Hepatocyte (in vitro differentiated cells): ENCODE results near the gene MYEOV. TPM values are rescaled to one million over a fixed set of nuclear protein-coding genes. Genes with fewer than 3 reads are reported as not detected.

Experiments used
- DNase-seq: peaks from one replicate; pipeline ENCODE4 v3.0.0-alpha.2; 2016; ENCODE audit warnings: low spot score
- H2AFZ ChIP-seq: fragments of 200-600 bp; sonication (generic); 2 replicates; pipeline ENCODE4 v1.6.0; 2016; ENCODE audit warnings: antibody characterized with exemption, mild to moderate bottlenecking
- H3K27ac ChIP-seq: fragments of 200-600 bp; sonication (generic); 2 replicates; pipeline ENCODE4 v1.5.1; 2016; ENCODE audit warnings: mild to moderate bottlenecking
- H3K27me3 ChIP-seq: fragments of 200-600 bp; sonication (generic); 2 replicates; pipeline ENCODE4 v1.6.1; 2016
- H3K36me3 ChIP-seq: fragments of 200-600 bp; sonication (generic); replicated peaks from 2 replicates; pipeline ENCODE4 v1.5.1; 2016; ENCODE audit warnings: low read depth; ENCODE audit not compliant: insufficient read depth
- H3K4me1 ChIP-seq: fragments of 200-600 bp; sonication (generic); 2 replicates; pipeline ENCODE4 v1.5.1; 2016; ENCODE audit warnings: mild to moderate bottlenecking, moderate library complexity; ENCODE audit not compliant: insufficient read depth
- H3K4me2 ChIP-seq: fragments of 200-600 bp; sonication (generic); 2 replicates; pipeline ENCODE4 v1.6.0; 2016
- H3K4me3 ChIP-seq: fragments of 200-600 bp; sonication (generic); 2 replicates; pipeline ENCODE4 v1.5.1; 2016; ENCODE audit warnings: mild to moderate bottlenecking
- H3K79me2 ChIP-seq: fragments of 200-600 bp; sonication (generic); 2 replicates; pipeline ENCODE4 v1.6.0; 2017; ENCODE audit warnings: mild to moderate bottlenecking
- H3K9me2 ChIP-seq: fragments of 200-600 bp; sonication (generic); replicated peaks from 2 replicates; pipeline ENCODE4 v1.6.0; 2017; ENCODE audit warnings: mild to moderate bottlenecking; ENCODE audit not compliant: insufficient read depth
- H3K9me3 ChIP-seq: fragments of 200-600 bp; sonication (generic); 2 replicates; pipeline ENCODE4 v1.5.1; 2016; ENCODE audit warnings: low read depth, mild to moderate bottlenecking
- H4K20me1 ChIP-seq: fragments of 200-600 bp; sonication (generic); 2 replicates; pipeline ENCODE4 v1.6.0; 2016; ENCODE audit warnings: mild to moderate bottlenecking; ENCODE audit not compliant: insufficient read depth, poor library complexity, severe bottlenecking
- EZH2 ChIP-seq: fragments of 200-600 bp; sonication (generic); IDR thresholded peaks from 2 replicates; pipeline ENCODE4 v1.6.1; 2016; ENCODE audit warnings: antibody characterized with exemption, mild to moderate bottlenecking, borderline replicate concordance
- EZH2phosphoT487 ChIP-seq: fragments of 200-600 bp; sonication (generic); IDR thresholded peaks from one replicate; pipeline ENCODE4 v1.6.1; 2018; ENCODE audit warnings: antibody characterized with exemption, mild to moderate bottlenecking, low read depth, moderate library complexity; ENCODE audit not compliant: unreplicated experiment, severe bottlenecking
- WGBS: methylation state at CpG from one replicate; pipeline ENCODE4 v1.1.6; 2016; ENCODE audit warnings: low lambda C conversion rate; ENCODE audit errors: missing lambda C conversion rate; 5-methylcytosine and 5-hydroxymethylcytosine counted together
- polyA plus RNA-seq: library from polyadenylated mRNA; unstranded; fragments of >200 nt; fragmentation: Nextera tagmentation; extraction: Ambion mirVana; gene quantifications from 2 replicates; pipeline ENCODE4 v1.2.1, GENCODE V29; 2016
- total RNA-seq: library from RNA; depleted of rRNA; stranded (reverse); fragments of >200 nt; gene quantifications from 2 replicates; pipeline ENCODE4 v1.2.3, GENCODE V29; 2014
- TF ChIP-seq, protein P1 (sequence below): fragments of 200-600 bp; sonication (generic); IDR thresholded peaks from 2 replicates; pipeline ENCODE4 v1.5.1; 2016; ENCODE audit warnings: antibody characterized with exemption, mild to moderate bottlenecking; ENCODE audit not compliant: poor library complexity

Gene MYEOV
- total and polyA plus RNA-seq, 2 experiments from 2014 or later = not detected

- Histone ChIP-seq H3K4me2 (no peak overlapping the region), H3K27ac (no peak overlapping the region), H2AFZ (no peak overlapping the region), H3K79me2 (no peaks in the 10 kb centered on the region), H4K20me1 (no peaks in the 10 kb centered on the region), H3K36me3 (no peaks in the 10 kb centered on the region), H3K9me2 (no peaks in the 10 kb centered on the region), H3K27me3 (no peaks in the 10 kb centered on the region), H3K4me3 (no peak overlapping the region), H3K9me3 (no peaks in the 10 kb centered on the region), H3K4me1 (no peaks in the 10 kb centered on the region)
- WGBS = 91% methylated on average over 7 of the region's 7 CpGs
- DNase-seq = no peak
- TF ChIP-seq EZH2 (no peak), EZH2phosphoT487 (no peak)
- TF ChIP-seq, protein P1, sequence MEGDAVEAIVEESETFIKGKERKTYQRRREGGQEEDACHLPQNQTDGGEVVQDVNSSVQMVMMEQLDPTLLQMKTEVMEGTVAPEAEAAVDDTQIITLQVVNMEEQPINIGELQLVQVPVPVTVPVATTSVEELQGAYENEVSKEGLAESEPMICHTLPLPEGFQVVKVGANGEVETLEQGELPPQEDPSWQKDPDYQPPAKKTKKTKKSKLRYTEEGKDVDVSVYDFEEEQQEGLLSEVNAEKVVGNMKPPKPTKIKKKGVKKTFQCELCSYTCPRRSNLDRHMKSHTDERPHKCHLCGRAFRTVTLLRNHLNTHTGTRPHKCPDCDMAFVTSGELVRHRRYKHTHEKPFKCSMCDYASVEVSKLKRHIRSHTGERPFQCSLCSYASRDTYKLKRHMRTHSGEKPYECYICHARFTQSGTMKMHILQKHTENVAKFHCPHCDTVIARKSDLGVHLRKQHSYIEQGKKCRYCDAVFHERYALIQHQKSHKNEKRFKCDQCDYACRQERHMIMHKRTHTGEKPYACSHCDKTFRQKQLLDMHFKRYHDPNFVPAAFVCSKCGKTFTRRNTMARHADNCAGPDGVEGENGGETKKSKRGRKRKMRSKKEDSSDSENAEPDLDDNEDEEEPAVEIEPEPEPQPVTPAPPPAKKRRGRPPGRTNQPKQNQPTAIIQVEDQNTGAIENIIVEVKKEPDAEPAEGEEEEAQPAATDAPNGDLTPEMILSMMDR = no peak
Measured at GRCh38 chr11:69344570-69345145, 50.7 kb downstream of the MYEOV start.

Other genes starting within 250 kb of the MYEOV start
- gene TPCN2, start 245.2 kb upstream of the MYEOV start, total RNA-seq = 12.9 and 16.6 TPM in 2 replicates
- gene TPCN2, start 245.2 kb upstream of the MYEOV start, polyA plus RNA-seq = 18.8 and 21.3 TPM in 2 replicates
- gene SMIM38, start 138.2 kb upstream of the MYEOV start, total RNA-seq = 0.40 and 0.70 TPM in 2 replicates
- 0.64 TPM in 1 of 2 replicates, not detected in the other for gene SMIM38, start 138.2 kb upstream of the MYEOV start, polyA plus RNA-seq
- 0.27 and 0.64 TPM in 2 replicates for gene LINC01488, start 187.5 kb downstream of the MYEOV start, total RNA-seq
- gene LINC01488, start 187.5 kb downstream of the MYEOV start, polyA plus RNA-seq = 0.59 and 0.71 TPM in 2 replicates